Endothelial cell (in vitro differentiated cells): ENCODE data around the gene TP53INP2. TPM values are rescaled to one million over a fixed set of nuclear protein-coding genes. Genes with fewer than 3 reads are reported as not detected.

Experiments
- DNase-seq: peaks from one replicate; pipeline ENCODE4 v3.0.0; 2021; ENCODE audit warnings: low spot score
- H3K27ac Mint-ChIP-seq: one replicate; pipeline ENCODE4 v1.8.0; 2021; ENCODE audit warnings: mixed read lengths, inconsistent platforms; ENCODE audit not compliant: unreplicated experiment
- H3K27me3 Mint-ChIP-seq: one replicate; pipeline ENCODE4 v1.8.0; 2021; ENCODE audit warnings: mild to moderate bottlenecking, moderate library complexity, mixed read lengths, inconsistent platforms; ENCODE audit not compliant: unreplicated experiment
- H3K36me3 Mint-ChIP-seq: one replicate; pipeline ENCODE4 v1.8.0; 2021; ENCODE audit warnings: mild to moderate bottlenecking, low read depth, mixed read lengths, inconsistent platforms; ENCODE audit not compliant: unreplicated experiment
- H3K4me1 Mint-ChIP-seq: one replicate; pipeline ENCODE4 v1.8.0; 2021; ENCODE audit warnings: mild to moderate bottlenecking, mixed read lengths, inconsistent platforms; ENCODE audit not compliant: unreplicated experiment
- H3K4me3 Mint-ChIP-seq: one replicate; pipeline ENCODE4 v1.8.0; 2021; ENCODE audit warnings: mild to moderate bottlenecking, mixed read lengths, inconsistent platforms; ENCODE audit not compliant: unreplicated experiment
- H3K9me3 Mint-ChIP-seq: one replicate; pipeline ENCODE4 v1.8.0; 2021; ENCODE audit warnings: mixed read lengths, inconsistent platforms; ENCODE audit not compliant: unreplicated experiment
- CTCF ChIP-seq: fragments of 200-600 bp; sonication (generic); IDR thresholded peaks from one replicate; pipeline ENCODE4 v1.5.0; 2021; ENCODE audit warnings: antibody characterized with exemption; ENCODE audit not compliant: unreplicated experiment
- total RNA-seq: library from RNA; stranded (reverse); fragmentation: NEBNext Ultra II Directional; extraction: Animal tissue kit (Norgen Biotek cat#: 25700); gene quantifications from one replicate; pipeline ENCODE4 v1.2.1, GENCODE V29; 2021; ENCODE audit not compliant: unreplicated experiment

The TP53INP2 gene
- total RNA-seq, 1 donor from 2014 or later, result 68.5 TPM

GRCh38 chr20:34751453-34751852 lies 47.3 kb downstream of the TP53INP2 start:
- DNase-seq, result no peak
- Mint-ChIP-seq H3K27ac (no peak overlapping the region), H3K4me1 (no peaks in the 10 kb centered on the region), H3K27me3 (no peaks in the 10 kb centered on the region), H3K9me3 (no peaks in the 10 kb centered on the region), H3K4me3 (no peak overlapping the region), H3K36me3 (peaks cover 21% of the 10 kb centered on the region)
- no peak for TF ChIP-seq CTCF

- TF ChIP-seq CTCF, result no peak
- no peaks in the 10 kb centered on the region for H3K4me1 Mint-ChIP-seq
- H3K36me3 Mint-ChIP-seq, result peaks cover 29% of the 10 kb centered on the region
- no peak overlapping the region for H3K27ac Mint-ChIP-seq
- DNase-seq, result no peak
- H3K9me3 Mint-ChIP-seq, result no peaks in the 10 kb centered on the region
- H3K4me3 Mint-ChIP-seq, result no peak overlapping the region
- H3K27me3 Mint-ChIP-seq, result no peaks in the 10 kb centered on the region
Observed at GRCh38 chr20:34753706-34754461, 49.7 kb downstream of the TP53INP2 start.

- no peak for TF ChIP-seq CTCF
- Mint-ChIP-seq H3K4me1 (no peaks in the 10 kb centered on the region), H3K27me3 (no peaks in the 10 kb centered on the region), H3K4me3 (no peak overlapping the region), H3K27ac (no peak overlapping the region), H3K9me3 (no peaks in the 10 kb centered on the region), H3K36me3 (peaks cover 27% of the 10 kb centered on the region)
- DNase-seq, result no peak
Observed at GRCh38 chr20:34754611-34755010, 50.5 kb downstream of the TP53INP2 start.

- H3K27ac Mint-ChIP-seq, result no peak overlapping the region
- H3K27me3 Mint-ChIP-seq, result no peaks in the 10 kb centered on the region
- no peak overlapping the region for H3K4me3 Mint-ChIP-seq
- peaks cover 23% of the 10 kb centered on the region for H3K36me3 Mint-ChIP-seq
- no peaks in the 10 kb centered on the region for H3K9me3 Mint-ChIP-seq
- no peak for DNase-seq
- no peak for TF ChIP-seq CTCF
- H3K4me1 Mint-ChIP-seq, result no peaks in the 10 kb centered on the region
Observed at GRCh38 chr20:34755367-34755766, 51.2 kb downstream of the TP53INP2 start.

- Mint-ChIP-seq H3K27me3 (no peaks in the 10 kb centered on the region), H3K4me3 (no peak overlapping the region), H3K9me3 (no peaks in the 10 kb centered on the region), H3K4me1 (no peaks in the 10 kb centered on the region), H3K36me3 (peaks cover 24% of the 10 kb centered on the region), H3K27ac (no peak overlapping the region)
- no peak for DNase-seq
- TF ChIP-seq CTCF, result no peak
Observed at GRCh38 chr20:34762031-34762555, 57.9 kb downstream of the TP53INP2 start.
